HG02870 (cell line): ENCODE data around the gene RADX.
"Not testable (repeated sequence)": the region's sequence is repeated elsewhere in the genome, so short reads cannot be mapped to it uniquely, and the experiment has no call there.

ENCODE experiments used
- ATAC-seq: cut with Tn5 transposase; IDR thresholded peaks from one replicate; pipeline ENCODE4 v1.9.1; 2021; ENCODE audit warnings: mild to moderate bottlenecking, moderate library complexity; ENCODE audit not compliant: unreplicated experiment

RADX gene

GRCh38 chrX:106611679-106612392 lies at the start of gene RADX:
Gene RADX (plus strand): TSS chrX:106611978. CDS start chrX:106612081, 103 bp downstream.
- peak; percentile 96 for ATAC-seq

GRCh38 chrX:106564986-106565385 lies 46.8 kb upstream of the RADX start:
- ATAC-seq: no peak

GRCh38 chrX:106566362-106566761 lies 45.4 kb upstream of the RADX start:
- ATAC-seq: no peak

- ATAC-seq: no peak
Observed at GRCh38 chrX:106581856-106582255, 29.9 kb upstream of the RADX start.

- ATAC-seq: no peak
Observed at GRCh38 chrX:106585478-106585877, 26.3 kb upstream of the RADX start.

GRCh38 chrX:106588801-106589200 lies 23.0 kb upstream of the RADX start:
- ATAC-seq: no peak

- no peak for ATAC-seq
Observed at GRCh38 chrX:106599411-106599810, 12.4 kb upstream of the RADX start.

- ATAC-seq: no peak
Observed at GRCh38 chrX:106606571-106606970, 5.2 kb upstream of the RADX start.

- no peak for ATAC-seq
Observed at GRCh38 chrX:106608016-106608415, 3.8 kb upstream of the RADX start.

GRCh38 chrX:106611317-106611678 lies 480 bp upstream of the RADX start:
- ATAC-seq: peak; percentile 1

GRCh38 chrX:106612393-106612763 lies 600 bp downstream of the RADX start:
- ATAC-seq: peak; percentile 11

GRCh38 chrX:106613277-106613676 lies 1.5 kb downstream of the RADX start:
- no peak for ATAC-seq

GRCh38 chrX:106615041-106615440 lies 3.3 kb downstream of the RADX start:
- no peak for ATAC-seq

GRCh38 chrX:106619797-106620196 lies 8.0 kb downstream of the RADX start:
- ATAC-seq: no peak

- ATAC-seq: no peak
Observed at GRCh38 chrX:106621836-106622235, 10.1 kb downstream of the RADX start.

- no peak for ATAC-seq
Observed at GRCh38 chrX:106626789-106627188, 15.0 kb downstream of the RADX start.

GRCh38 chrX:106631615-106632014 lies 19.8 kb downstream of the RADX start:
- no peak for ATAC-seq

GRCh38 chrX:106649523-106650428 lies 38.0 kb downstream of the RADX start:
- ATAC-seq: peak; percentile 98

- ATAC-seq: not testable (repeated sequence)
Observed at GRCh38 chrX:106653625-106654024, 41.8 kb downstream of the RADX start.

GRCh38 chrX:106670631-106671030 lies 58.9 kb downstream of the RADX start:
- ATAC-seq: no peak

GRCh38 chrX:106672527-106672926 lies 60.7 kb downstream of the RADX start:
- no peak for ATAC-seq

GRCh38 chrX:106680716-106681115 lies 68.9 kb downstream of the RADX start:
- no peak for ATAC-seq
